Upper lobe of right lung (tissue), 1 donor: ENCODE measurements around the gene FCRL4. TPM values are rescaled to one million over a fixed set of nuclear protein-coding genes. Genes with fewer than 3 reads are reported as not detected.
"Not testable (repeated sequence)": the region's sequence is repeated elsewhere in the genome, so short reads cannot be mapped to it uniquely, and the experiment has no call there.

ENCODE experiments used
- ATAC-seq: fragments of 200-7000 bp; cut with Tn5 transposase; one replicate; pipeline ENCODE4 v1.9.1; 2020; ENCODE audit warnings: mild to moderate bottlenecking, moderate library complexity
- DNase-seq: peaks from one replicate; pipeline ENCODE4 v3.0.0-alpha.2; 2020
- H3K27ac ChIP-seq: fragments of 200-600 bp; one replicate; pipeline ENCODE4 v1.8.0; 2022
- H3K27me3 ChIP-seq: fragments of 200-600 bp; one replicate; pipeline ENCODE4 v1.8.0; 2022; ENCODE audit warnings: mild to moderate bottlenecking
- H3K36me3 ChIP-seq: fragments of 200-600 bp; one replicate; pipeline ENCODE4 v1.8.0; 2022
- H3K4me1 ChIP-seq: fragments of 200-600 bp; one replicate; pipeline ENCODE4 v1.8.0; 2022
- H3K4me3 ChIP-seq: fragments of 200-600 bp; one replicate; pipeline ENCODE4 v1.8.0; 2022; ENCODE audit warnings: mild to moderate bottlenecking
- H3K9me3 ChIP-seq: fragments of 200-600 bp; one replicate; pipeline ENCODE4 v1.8.0; 2022
- CTCF ChIP-seq: fragments of 200-600 bp; IDR thresholded peaks from one replicate; pipeline ENCODE4 v1.8.0; 2022; ENCODE audit warnings: antibody characterized with exemption
- intact Hi-C: fragments of 100-400 bp; cut with DNase I; formaldehyde crosslinking; loops from one replicate; pipeline ENCODE4 v1.11.0; 2022
- total RNA-seq: library from RNA; stranded (reverse); fragmentation: NEBNext Ultra II Directional; extraction: Animal tissue kit (Norgen Biotek cat#: 25700); gene quantifications from one replicate; pipeline ENCODE4 v1.2.1, GENCODE V29; 2021
- donor health status: DM: no; HTN: yes; CAD: no; lungs with severe emphysema.

The FCRL4 gene
- total RNA-seq, 1 donor from 2014 or later = not detected

GRCh38 chr1:157574836-157575235, 23.0 kb downstream of the FCRL4 start:
- DNase-seq (no peak), ATAC-seq (no peak)
- intact Hi-C loops = no loop called here
- Histone ChIP-seq H3K4me3 (no peak overlapping the region), H3K9me3 (no peaks in the 10 kb centered on the region), H3K36me3 (no peaks in the 10 kb centered on the region), H3K27ac (no peak overlapping the region), H3K4me1 (no peaks in the 10 kb centered on the region), H3K27me3 (no peaks in the 10 kb centered on the region)
- TF ChIP-seq CTCF = no peak

- Histone ChIP-seq H3K9me3 (no peaks in the 10 kb centered on the region), H3K36me3 (no peaks in the 10 kb centered on the region), H3K4me1 (no peaks in the 10 kb centered on the region), H3K4me3 (no peak overlapping the region), H3K27ac (no peak overlapping the region), H3K27me3 (no peaks in the 10 kb centered on the region)
- DNase-seq = no peak
- no peak for TF ChIP-seq CTCF
- ATAC-seq = no peak
- intact Hi-C loops = no loop called here
Measured at GRCh38 chr1:157566484-157567300, 31.2 kb downstream of the FCRL4 start.

DNA sequence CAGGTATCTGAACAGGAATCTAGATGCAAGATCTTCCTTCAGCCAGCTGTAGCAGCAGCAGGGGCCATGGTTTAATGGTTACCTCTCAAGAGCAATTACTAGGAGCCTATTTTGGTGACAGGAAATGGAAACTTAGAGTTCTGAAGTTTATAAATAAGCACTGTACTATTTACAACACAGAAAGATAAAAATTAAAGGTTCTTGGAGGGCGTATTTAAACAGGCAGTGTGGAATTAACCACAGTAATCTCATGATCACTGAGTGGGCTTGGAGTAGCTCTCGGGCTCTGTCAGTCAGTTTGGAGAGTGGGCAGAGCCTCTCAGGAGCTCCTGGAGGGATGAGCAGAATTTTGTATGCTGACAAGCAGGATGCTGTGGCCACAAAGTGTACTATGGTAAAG, 35.4 kb downstream of the FCRL4 start:
- no peaks in the 10 kb centered on the region for H3K4me1 ChIP-seq
- ATAC-seq (no peak), DNase-seq (no peak)
- H3K27ac ChIP-seq = no peak overlapping the region
- no peaks in the 10 kb centered on the region for H3K36me3 ChIP-seq
- H3K9me3 ChIP-seq = no peaks in the 10 kb centered on the region
- intact Hi-C loops = no loop called here
- no peaks in the 10 kb centered on the region for H3K27me3 ChIP-seq
- TF ChIP-seq CTCF = no peak
- no peak overlapping the region for H3K4me3 ChIP-seq

GRCh38 chr1:157558119-157558518, 39.8 kb downstream of the FCRL4 start:
- intact Hi-C loops = no loop called here
- H3K4me1 ChIP-seq = no peaks in the 10 kb centered on the region
- ATAC-seq = no peak
- no peak overlapping the region for H3K27ac ChIP-seq
- no peak for DNase-seq
- H3K4me3 ChIP-seq = no peak overlapping the region
- H3K36me3 ChIP-seq = no peaks in the 10 kb centered on the region
- H3K27me3 ChIP-seq = no peaks in the 10 kb centered on the region
- H3K9me3 ChIP-seq = no peaks in the 10 kb centered on the region
- TF ChIP-seq CTCF = no peak

DNA sequence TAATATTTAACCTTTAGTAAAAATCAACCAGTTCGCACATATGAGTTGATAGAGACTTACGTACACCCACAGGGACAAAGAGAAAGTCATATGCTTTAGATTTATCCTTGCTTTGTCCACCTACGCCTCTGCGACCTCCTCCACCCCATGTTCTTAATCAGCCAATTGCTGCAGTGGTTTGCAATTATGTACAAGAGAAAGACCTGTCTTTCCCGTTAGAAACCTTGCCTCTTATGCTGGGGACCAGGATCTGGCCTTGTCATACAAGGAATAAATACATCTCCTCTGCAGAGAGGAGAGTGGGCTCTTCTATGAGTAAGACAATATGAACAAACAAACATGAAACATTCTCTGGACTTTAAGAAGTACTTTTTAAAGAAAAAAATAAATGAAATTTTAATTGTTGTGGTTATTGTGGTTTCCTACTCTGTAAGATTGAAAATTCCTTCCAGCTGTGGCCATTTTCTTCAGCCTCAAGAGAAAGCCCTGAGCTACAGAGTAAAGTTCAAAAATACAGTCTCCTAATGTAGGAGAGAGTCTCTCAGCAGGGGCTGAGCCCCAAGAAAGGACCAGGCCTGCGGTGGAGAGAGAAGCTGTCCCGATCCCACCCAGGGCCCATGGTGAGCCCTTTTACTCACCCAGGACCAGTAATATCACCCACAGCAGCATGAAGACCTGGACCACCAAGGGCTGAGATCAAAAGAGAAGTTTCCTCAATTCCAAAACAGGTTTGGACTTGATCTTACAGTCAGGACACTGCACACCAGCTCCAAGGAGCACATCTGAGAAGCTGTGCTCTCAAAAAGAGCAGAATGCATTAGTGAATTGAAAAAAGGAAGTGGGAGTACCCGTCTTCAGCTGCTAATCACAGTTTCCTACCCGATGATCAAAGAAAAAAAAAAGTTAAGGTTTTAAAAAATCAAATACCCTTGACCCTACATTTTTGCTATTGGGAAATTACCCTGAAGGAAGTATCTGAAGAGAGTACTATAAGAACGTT, 45.9 kb downstream of the FCRL4 start, which contains the start of gene FCRL5:
TSS of gene FCRL5 (minus strand) at position 822 of the 1,000 bp plus-strand sequence. CDS start at position 669, 153 bp downstream.
- no peaks in the 10 kb centered on the region for H3K9me3 ChIP-seq
- no peaks in the 10 kb centered on the region for H3K27me3 ChIP-seq
- TF ChIP-seq CTCF = no peak
- DNase-seq (no peak), ATAC-seq (no peak)
- no peaks in the 10 kb centered on the region for H3K4me1 ChIP-seq
- no peak within 1 kb of the TSS for H3K27ac ChIP-seq
- H3K4me3 ChIP-seq = no peak within 1 kb of the TSS
- no peaks in the 10 kb centered on the region for H3K36me3 ChIP-seq
- intact Hi-C loops = no loop called here

DNA sequence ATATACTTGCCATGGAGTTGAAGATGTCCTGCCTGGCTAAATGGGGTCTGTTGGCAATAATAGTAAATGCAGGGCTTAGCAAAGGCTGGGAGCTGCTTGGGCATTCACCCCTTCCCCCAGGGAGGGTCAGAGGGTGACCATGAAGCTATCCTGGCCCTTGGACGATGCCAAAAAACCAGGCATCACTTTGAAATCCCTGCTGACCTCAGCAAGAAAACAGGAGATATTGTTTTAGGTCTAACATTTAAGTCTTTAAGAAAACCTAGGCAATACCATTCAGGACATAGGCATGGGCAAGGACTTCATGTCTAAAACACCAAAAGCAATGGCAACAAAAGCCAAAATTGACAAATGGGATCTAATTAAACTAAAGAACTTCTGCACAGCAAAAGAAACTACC, 49.8 kb downstream of the FCRL4 start:
- DNase-seq, intact Hi-C loops, ATAC-seq, H3K27me3 ChIP-seq, H3K9me3 ChIP-seq, H3K36me3 ChIP-seq, H3K4me1 ChIP-seq, H3K27ac ChIP-seq, H3K4me3 ChIP-seq: not testable (repeated sequence)
